ENCODE measurements around the gene KRT23.

- TF ChIP-seq CTCF (IDR thresholded peaks at IDR 0.05) (no peak), POLR2A (IDR thresholded peaks at IDR 0.05) (no peak)
Observed at GRCh38 chr17:40912486-40913210, 24.8 kb downstream of the KRT23 start.
